Mesothelial cell of epicardium (in vitro differentiated cells): ENCODE data around the gene ADORA2B. TPM values are rescaled to one million over a fixed set of nuclear protein-coding genes. Genes with fewer than 3 reads are reported as not detected.

Source experiments
- DNase-seq, 2 experiments: peaks; one replicate each; pipeline ENCODE4 v3.0.0; 2021; ENCODE audit warnings: low spot score in 2 of 2; ENCODE audit not compliant: unreplicated experiment in 2 of 2
- H3K27ac Mint-ChIP-seq: 2 replicates; pipeline ENCODE4 v1.8.0; 2021; ENCODE audit warnings: mixed read lengths
- H3K27me3 Mint-ChIP-seq: 2 replicates; pipeline ENCODE4 v1.8.0; 2021; ENCODE audit warnings: low read depth, mixed read lengths
- H3K36me3 Mint-ChIP-seq: 2 replicates; pipeline ENCODE4 v1.8.0; 2021; ENCODE audit warnings: mixed read lengths
- H3K4me1 Mint-ChIP-seq: 2 replicates; pipeline ENCODE4 v1.8.0; 2021; ENCODE audit warnings: mixed read lengths
- H3K4me3 Mint-ChIP-seq: 2 replicates; pipeline ENCODE4 v1.8.0; 2021; ENCODE audit warnings: mild to moderate bottlenecking, moderate library complexity, mixed read lengths
- H3K9me3 Mint-ChIP-seq: 2 replicates; pipeline ENCODE4 v1.8.0; 2021; ENCODE audit warnings: mixed read lengths
- total RNA-seq: library from RNA; stranded (reverse); gene quantifications from 3 replicates; pipeline ENCODE4 v1.2.1, GENCODE V29; 2021
- TF ChIP-seq, protein P1 (sequence below): fragments of 200-600 bp; sonication (generic); IDR thresholded peaks from one replicate; pipeline ENCODE4 v1.5.0; 2021; ENCODE audit warnings: antibody characterized with exemption; ENCODE audit not compliant: unreplicated experiment

Gene ADORA2B
- total RNA-seq, 1 donor from 2014 or later, result 4.6 TPM

DNA sequence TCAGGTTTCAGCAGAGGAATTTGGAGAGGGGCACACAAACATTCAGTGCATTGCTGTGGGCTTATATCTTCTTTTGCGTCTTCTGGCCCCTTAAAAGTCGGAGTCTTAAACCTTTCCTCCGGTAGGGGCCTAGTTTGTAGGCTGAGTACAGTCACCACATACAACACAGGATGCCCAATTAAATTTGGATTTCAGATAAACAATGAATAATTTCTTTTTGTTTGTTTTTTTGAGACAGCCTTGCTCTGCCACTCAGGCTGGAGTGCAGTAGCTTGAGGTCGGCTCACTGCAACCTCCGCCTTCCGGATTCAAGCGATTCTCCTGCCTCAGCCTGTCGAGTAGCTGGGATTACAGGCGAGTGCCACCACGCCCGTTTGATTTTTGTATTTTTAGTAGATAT is 26.7 kb upstream of the ADORA2B start:
- H3K4me3 Mint-ChIP-seq, result no peak overlapping the region
- H3K4me1 Mint-ChIP-seq, result no peaks in the 10 kb centered on the region
- H3K27ac Mint-ChIP-seq, result no peak overlapping the region
- no peaks in the 10 kb centered on the region for H3K36me3 Mint-ChIP-seq
- peaks cover 17% of the 10 kb centered on the region for H3K9me3 Mint-ChIP-seq
- no peaks in the 10 kb centered on the region for H3K27me3 Mint-ChIP-seq
- DNase-seq, result no peak
- TF ChIP-seq, protein P1, sequence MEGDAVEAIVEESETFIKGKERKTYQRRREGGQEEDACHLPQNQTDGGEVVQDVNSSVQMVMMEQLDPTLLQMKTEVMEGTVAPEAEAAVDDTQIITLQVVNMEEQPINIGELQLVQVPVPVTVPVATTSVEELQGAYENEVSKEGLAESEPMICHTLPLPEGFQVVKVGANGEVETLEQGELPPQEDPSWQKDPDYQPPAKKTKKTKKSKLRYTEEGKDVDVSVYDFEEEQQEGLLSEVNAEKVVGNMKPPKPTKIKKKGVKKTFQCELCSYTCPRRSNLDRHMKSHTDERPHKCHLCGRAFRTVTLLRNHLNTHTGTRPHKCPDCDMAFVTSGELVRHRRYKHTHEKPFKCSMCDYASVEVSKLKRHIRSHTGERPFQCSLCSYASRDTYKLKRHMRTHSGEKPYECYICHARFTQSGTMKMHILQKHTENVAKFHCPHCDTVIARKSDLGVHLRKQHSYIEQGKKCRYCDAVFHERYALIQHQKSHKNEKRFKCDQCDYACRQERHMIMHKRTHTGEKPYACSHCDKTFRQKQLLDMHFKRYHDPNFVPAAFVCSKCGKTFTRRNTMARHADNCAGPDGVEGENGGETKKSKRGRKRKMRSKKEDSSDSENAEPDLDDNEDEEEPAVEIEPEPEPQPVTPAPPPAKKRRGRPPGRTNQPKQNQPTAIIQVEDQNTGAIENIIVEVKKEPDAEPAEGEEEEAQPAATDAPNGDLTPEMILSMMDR, result no peak

DNA sequence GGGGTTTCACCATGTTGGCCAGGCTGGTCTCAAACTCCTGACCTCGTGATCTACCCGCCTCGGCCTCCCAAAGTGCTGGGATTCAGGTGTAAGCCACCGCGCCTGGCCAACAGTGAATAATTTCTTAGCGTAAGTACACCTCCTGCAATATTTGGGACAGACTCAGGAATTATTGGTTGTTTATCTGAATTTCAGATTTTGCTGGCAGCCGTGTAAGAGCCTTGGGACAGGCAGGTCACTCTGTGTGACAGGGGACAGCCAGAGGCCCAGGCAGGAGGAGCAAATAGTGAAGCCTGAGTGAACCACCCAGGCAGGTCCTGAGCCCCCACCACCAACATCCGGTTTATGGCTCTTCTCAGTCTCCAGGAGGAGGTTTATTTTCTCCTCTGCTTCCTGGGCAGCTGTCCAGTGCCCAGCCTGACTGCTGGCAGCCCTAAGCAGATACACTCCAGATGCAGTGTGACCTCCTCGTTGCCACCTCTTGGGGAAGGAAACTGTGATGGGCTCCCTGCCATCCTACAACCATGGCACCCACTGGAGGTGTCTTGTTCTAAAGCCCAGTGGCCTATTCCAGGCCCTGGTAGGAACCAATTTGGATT is 26.2 kb upstream of the ADORA2B start:
- Mint-ChIP-seq H3K9me3 (peaks cover 17% of the 10 kb centered on the region), H3K27ac (no peak overlapping the region), H3K36me3 (no peaks in the 10 kb centered on the region), H3K27me3 (no peaks in the 10 kb centered on the region), H3K4me1 (no peaks in the 10 kb centered on the region), H3K4me3 (no peak overlapping the region)
- TF ChIP-seq, protein P1, result no peak
- DNase-seq, result no peak

DNA sequence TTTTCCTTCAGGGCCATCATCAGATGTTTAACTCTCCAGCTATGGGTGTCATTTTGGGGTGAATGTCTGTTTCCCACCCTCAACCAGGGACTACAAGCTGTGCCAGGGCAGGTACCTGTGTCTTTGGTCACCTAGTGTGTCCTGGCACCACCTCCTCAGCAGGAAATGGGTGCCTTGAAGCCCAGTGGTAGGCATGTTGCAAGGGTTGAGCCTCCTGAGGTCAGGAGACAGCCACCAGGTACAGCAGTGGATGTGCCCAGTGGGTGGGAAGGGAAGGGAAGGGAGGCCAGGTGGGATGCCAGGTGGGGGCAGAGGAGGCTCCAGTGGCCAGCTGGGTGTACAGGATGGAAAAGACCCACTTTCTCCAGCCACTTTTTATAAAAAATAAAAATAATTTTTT is 25.5 kb upstream of the ADORA2B start:
- no peaks in the 10 kb centered on the region for H3K36me3 Mint-ChIP-seq
- no peaks in the 10 kb centered on the region for H3K4me1 Mint-ChIP-seq
- no peaks in the 10 kb centered on the region for H3K27me3 Mint-ChIP-seq
- H3K9me3 Mint-ChIP-seq, result peaks cover 17% of the 10 kb centered on the region
- TF ChIP-seq, protein P1, result no peak
- no peak overlapping the region for H3K4me3 Mint-ChIP-seq
- DNase-seq, result no peak
- no peak overlapping the region for H3K27ac Mint-ChIP-seq

DNA sequence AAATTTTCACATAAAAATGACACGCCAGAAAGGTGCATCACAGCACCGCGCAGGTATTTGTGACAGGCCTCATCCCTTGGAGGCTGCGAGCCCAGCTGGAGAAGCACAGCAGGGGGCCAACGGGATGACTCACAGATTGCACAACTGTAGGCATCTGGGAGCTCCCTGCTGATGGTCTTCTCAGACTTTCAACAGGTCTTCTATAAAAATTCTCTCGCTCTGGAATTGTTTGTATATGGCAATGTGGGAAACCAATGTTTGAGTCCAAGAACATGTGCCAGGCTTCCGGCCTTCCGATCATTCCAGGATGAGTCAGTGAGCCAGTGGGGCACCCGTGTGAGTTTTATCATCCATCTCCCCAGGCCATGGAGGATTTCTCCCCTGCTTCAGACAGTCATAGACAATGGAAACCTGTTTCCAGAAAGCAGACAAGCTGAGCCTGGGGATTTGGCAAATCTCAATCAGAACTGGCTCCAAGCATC is 24.1 kb upstream of the ADORA2B start:
- peaks cover 10% of the 10 kb centered on the region for H3K9me3 Mint-ChIP-seq
- H3K36me3 Mint-ChIP-seq, result no peaks in the 10 kb centered on the region
- H3K4me1 Mint-ChIP-seq, result no peaks in the 10 kb centered on the region
- DNase-seq, result no peak
- TF ChIP-seq, protein P1, result no peak
- no peaks in the 10 kb centered on the region for H3K27me3 Mint-ChIP-seq
- H3K4me3 Mint-ChIP-seq, result no peak overlapping the region
- H3K27ac Mint-ChIP-seq, result no peak overlapping the region

DNA sequence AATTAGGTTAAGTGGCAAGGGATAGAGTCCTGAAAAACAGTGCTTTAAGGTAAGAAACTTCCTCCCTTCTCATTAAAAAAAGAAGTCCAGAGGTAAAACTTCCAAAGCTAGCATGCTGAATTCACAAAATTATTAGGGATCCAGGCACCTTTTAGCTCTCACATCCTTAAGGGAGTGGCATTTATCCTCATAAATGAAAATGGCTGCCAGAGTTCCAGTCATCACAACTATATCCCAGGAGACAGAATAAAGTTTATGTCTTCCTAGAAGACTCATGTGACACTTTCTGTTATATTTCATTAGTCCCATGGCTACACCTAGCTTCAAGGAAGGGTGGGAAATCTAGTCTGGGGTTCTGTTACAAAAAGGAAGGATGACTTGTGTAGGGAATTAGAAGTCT is 23.3 kb upstream of the ADORA2B start:
- Mint-ChIP-seq H3K4me1 (peaks cover 2% of the 10 kb centered on the region), H3K36me3 (no peaks in the 10 kb centered on the region), H3K4me3 (no peak overlapping the region), H3K27me3 (no peaks in the 10 kb centered on the region), H3K9me3 (peaks cover 10% of the 10 kb centered on the region), H3K27ac (no peak overlapping the region)
- no peak for DNase-seq
- TF ChIP-seq, protein P1, result no peak

DNA sequence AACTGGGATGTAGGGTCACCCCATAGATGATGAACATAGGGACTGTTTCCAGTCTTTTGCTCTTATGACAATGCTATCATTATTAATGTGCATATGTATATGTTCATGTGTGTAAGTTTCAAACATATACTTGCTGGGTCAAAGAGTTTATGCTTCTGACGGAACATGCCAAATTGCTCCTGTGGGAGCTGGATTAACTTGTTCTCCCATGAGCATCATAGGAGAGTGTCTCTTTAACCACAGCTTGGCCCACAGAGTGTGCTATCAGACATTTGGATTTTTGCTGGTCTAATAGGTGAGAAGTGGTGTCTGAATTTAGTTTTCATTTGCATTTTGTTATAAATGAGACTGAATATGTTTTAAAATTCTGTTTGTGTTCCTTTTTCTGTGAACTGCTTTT is 22.3 kb upstream of the ADORA2B start:
- H3K27me3 Mint-ChIP-seq, result no peaks in the 10 kb centered on the region
- H3K9me3 Mint-ChIP-seq, result peaks cover 10% of the 10 kb centered on the region
- H3K4me1 Mint-ChIP-seq, result peaks cover 2% of the 10 kb centered on the region
- DNase-seq, result no peak
- H3K27ac Mint-ChIP-seq, result no peak overlapping the region
- H3K4me3 Mint-ChIP-seq, result no peak overlapping the region
- H3K36me3 Mint-ChIP-seq, result no peaks in the 10 kb centered on the region
- TF ChIP-seq, protein P1, result no peak
